NCI-H526 treated with DMSO at 0.1 percent for 48 hours (cell line): ENCODE measurements around the gene PRCP.

Experiments used
- DNase-seq: peaks from one replicate; lab custom pipeline; 2025; lab: John Stamatoyannopoulos, UW

The PRCP gene

DNA sequence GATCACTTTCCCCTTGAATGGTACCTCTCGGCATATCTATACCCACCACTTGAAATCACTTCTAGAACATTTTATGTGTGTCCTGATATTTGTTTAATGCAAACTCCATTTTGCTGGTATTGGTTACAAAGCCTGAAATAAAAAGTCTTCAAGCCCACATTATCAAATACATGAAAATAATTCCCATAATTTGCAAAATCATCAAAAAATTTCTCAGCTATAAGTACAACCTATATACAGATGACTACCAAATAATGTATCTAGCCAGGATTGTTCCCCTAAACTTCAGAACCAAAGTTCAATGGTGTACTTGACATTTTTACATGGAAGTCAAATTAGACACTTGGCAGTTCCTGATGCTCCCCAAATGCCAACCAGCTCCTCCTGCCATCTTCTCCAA is 71.8 kb downstream of the PRCP start:
- DNase-seq = no peak

DNA sequence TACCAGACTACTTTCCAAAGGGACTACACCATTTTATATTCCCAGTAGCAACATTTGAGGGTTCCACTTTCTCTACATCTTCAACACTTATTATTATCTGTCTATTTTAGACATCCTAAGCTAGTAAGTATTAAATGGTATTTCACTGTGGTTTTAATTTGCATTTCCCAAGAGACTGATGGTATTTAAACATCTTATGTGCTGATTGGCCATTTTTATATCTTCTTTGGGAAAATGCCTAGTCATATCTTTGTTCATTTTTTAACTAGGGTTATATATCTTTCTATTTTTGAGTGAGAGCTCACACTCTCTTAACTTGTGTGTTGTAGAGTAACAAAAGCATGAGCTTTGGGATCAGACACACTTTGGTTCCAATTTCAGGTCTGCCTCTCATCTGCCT is 73.7 kb downstream of the PRCP start:
- peak; percentile 55 for DNase-seq

DNA sequence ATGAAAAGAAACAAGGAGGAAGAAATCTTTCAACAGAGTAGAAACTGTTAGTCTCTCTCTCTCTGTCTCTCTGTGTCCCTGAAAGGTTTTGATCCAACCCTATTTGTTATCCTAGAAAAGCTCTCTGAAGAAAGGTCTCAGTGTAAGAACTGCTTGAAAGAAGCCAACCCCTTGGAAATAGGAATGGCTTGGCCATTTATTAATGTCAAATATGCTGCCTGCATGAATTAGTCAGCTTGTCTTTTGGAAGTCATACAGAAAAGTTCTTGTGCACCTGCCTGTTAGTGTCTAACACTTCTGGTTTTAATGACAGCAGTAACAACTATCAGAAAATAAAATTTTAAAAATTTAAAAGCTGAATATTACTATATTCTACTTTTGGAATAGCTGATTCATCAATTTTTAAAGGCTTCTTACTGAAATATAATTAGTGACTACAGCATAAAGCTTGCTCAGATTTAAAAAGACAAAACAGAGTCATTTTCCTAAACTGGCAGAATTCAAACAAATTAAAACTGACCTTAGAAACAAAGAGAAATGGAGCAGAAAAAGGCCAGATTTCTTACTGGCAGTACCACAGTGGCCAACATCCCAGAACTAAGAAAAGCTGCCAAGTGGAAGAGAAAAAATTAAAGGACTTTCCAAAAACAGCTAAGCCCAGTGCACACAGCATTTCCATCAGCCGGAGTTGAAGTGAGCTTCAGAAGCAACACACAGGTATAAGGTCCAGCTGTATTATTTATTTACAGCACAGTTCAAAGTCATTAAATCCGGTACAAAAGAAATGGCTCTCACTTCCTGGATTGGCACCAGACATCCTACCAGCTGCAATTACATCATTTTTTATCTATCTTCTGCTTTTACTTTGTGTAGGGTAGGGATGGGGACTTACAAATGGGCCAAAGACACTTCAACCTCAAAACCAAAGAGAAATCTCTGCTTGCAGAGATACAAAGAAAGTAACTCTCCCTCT is 76.3 kb downstream of the PRCP start:
- no peak for DNase-seq

DNA sequence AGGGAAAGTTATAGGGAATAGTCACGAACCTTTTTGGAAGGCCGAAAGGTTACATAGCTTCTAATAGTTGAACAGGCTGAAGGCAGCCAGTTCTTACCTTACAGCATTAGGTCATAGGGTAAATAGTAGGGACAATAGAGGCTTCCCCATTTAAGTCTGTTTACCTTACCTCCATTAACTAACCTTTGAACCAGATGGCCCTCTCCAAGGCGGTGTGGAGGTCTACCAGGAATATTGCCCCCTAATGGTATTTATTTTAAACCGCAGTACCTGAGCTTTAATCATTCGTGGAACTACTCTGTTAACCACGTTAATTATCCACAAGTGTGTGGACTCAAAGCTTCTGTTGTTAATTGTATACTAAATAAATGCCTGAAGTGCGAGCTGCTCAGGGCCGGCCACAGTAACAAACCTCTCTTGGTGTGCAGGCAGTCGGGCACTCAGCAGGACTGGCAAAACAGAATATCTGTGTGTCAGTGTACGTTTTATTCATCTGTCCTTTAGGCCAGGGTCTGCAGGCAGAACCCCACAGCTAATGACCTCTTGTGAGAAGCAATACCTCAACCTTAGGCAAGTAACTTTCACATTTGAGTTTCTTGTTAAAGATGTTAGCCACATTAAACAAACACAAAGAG is 81.7 kb downstream of the PRCP start:
- no peak for DNase-seq

DNA sequence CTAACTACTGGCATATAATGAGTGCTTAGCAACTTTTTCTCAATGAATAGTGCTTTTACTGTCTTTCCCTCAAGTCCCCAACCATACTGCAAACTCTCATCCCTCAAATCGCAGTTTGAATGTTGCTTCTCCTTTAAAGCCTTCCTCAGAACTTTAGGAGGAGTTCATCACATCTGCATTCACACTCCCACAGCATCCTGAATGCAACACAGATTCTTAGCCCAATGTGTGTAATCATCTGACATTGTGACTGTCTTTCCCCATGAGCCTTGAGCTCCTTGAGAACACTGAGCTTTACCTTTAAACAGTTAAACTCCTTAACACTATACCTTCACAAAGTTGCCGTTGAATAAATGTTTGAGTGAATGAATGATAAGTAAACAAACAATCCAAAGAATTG is 84.8 kb downstream of the PRCP start:
- no peak for DNase-seq

DNA sequence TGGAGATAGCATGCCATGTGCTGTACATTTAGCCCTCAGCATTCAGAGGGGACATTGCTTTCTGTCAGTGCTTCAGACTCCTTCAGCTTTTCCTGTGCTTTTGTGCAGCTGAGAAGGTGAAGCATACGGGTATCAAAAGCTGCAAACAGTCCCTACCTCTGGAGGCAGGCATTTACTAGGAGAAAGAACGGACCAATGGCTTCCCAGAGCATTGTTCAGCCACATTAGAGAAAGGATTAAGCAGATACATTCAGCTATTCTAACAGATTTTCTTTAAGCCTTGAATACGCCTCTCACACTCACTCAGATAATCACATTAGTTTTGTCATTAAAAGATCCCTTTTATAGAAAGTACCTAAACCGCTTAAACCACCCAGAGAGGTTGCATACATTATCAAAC is 85.9 kb downstream of the PRCP start:
- no peak for DNase-seq

DNA sequence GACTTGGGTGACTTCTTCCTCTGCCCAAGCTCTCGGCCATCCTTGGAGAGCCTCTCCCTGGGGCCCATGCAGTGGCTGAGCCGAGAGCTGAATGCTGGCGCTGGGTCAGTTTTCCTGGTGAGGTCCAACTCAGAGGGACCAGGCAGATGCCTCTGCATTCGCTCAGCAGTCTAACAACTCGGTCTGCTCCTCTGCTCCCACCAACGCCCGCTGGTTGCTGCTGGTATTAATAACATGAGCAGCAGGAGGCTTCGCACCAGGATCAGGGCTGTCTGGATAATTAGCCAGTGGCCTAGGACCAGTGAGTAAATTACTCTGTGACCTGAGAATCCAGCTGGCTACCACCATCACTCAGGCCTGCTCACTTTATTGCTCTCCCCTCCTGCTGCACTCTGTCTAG is 88.9 kb downstream of the PRCP start:
- DNase-seq = no peak

DNA sequence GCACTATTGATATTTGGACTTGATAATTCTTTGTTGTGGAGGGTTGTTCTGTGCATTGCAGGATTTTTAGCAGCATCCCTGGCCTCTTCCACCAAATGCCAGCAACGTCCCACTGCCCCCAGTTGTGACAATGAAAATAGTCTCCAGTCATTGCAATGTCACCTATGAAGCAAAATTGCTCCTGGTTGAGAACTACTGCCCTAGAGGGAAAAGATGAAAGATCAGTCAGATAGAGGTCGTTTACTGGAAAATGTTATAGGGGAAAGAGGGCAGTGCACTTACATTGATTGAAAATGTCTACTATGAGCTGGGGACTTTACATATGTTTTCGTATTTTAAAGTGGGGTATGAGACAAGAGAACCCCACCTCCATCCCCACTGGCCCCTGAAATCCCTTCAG is 89.5 kb downstream of the PRCP start:
- no peak for DNase-seq

DNA sequence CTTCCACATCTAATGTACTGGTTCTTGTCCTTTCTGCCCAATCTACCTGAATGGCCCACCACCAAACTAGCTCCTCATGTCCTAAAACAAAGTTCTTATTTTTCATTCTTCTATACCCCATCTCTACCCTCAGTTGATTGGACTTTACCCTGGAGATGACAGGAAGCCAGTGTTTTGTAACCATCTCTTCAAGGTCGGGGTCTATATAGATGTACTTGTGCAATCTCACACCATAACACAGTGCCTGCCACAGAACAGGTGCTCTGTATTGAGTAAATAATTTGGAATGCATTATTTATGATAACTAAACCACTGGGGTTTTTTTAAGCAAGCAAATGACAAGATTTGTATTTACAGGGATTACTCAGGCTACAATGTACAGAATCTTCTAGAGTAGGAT is 89.9 kb downstream of the PRCP start:
- DNase-seq = no peak

DNA sequence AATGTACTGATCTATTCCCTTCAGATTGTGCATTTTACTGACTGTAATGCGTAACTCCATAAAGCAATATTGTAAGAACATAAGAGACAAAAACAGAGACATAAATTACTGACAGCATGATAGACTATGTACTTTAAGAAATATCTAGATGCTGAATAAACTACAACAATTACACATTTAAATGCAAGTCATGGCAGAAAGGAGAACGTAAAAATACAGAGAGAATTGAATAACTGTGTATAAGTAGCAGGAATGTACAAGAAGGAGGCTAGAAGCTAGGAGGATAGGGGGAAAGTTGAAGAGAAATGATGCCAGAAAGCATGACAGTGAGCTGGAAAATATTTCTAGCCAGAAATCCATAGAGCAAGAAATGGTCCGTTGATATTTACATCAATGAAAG is 92.6 kb downstream of the PRCP start:
- DNase-seq = no peak

DNA sequence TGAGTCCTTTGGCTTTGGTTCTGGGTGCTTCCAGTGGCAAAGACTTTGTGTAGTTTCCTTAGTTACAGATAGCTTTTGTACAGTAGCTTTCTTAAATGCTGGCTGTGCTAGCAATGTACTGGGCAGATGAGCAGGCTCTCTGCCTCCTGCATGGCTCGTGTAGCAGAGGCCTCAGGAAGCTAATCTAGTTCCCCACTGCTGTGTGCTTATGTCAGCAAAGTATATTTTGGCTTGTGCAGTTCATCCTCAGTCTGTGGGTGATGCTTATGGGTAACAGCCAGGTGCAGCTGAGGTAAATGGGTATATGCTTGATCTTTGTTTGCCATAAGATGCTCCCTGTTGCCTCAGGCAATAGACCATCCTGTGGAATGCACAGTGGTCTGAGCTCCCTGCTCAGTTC is 97.5 kb downstream of the PRCP start:
- no peak for DNase-seq

DNA sequence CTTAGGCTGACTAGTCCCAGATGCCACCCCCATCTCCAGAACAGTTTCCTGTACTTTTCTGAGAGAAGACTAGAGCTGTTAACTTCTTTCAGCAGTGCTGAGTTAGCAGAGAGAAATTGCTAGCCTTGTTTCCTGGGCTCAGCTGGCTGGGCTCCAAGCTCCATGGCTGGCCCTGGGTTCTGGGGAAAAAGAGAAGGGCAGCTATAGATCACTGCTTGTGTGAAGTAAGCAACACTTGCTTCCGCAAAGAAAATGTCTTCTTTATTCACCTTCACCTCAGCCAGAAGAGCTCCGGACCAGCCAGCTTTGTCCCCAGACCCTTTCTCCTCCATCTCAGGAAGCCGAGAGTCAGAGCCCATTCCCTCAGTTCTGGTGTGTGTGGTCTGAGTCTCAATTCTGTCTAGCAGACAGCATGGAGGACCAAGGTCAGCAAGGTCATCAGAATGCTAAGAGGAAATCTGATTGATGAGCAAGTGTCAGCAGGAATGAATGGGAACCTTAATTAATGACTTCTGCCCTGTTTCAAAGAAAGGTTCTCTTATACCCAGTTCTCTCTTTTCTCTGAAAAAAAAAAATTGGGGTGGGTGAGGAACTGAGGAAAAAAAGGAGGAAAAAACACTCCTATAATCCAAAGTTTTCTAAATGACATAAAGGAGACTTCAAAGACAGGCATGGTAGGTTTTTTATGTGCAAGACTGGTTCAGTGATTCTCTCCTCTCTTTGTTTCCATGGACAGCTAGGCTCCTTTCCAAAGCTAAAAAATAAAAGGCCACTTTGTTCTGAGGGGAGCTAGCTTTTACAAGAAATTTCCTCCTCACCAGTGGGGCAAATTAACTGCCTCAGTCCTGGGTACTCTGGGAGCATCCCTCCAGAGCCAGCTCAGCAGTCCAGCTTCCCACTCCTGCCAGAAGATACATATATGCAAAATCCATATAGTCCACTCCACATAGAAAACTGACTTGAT is 103.0 kb downstream of the PRCP start:
- DNase-seq = no peak

DNA sequence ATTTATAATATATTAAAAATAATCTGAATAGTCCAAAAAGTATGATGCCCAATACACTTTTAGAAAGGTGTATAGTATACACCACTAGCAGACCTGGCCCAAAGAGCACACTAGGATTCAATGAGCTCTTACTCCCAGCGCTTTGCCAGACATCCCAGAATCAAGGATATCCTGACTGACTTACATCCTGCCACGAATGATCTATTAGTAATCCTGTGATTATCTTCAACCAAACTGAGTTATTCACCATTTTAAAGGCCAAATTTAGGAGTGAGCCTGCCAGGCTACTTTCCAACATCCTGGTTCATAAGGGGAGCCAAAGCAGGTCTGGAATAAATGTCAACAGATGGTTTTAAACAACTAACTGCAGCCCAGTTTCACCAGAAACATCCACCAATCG is 105.7 kb downstream of the PRCP start:
- no peak for DNase-seq

DNA sequence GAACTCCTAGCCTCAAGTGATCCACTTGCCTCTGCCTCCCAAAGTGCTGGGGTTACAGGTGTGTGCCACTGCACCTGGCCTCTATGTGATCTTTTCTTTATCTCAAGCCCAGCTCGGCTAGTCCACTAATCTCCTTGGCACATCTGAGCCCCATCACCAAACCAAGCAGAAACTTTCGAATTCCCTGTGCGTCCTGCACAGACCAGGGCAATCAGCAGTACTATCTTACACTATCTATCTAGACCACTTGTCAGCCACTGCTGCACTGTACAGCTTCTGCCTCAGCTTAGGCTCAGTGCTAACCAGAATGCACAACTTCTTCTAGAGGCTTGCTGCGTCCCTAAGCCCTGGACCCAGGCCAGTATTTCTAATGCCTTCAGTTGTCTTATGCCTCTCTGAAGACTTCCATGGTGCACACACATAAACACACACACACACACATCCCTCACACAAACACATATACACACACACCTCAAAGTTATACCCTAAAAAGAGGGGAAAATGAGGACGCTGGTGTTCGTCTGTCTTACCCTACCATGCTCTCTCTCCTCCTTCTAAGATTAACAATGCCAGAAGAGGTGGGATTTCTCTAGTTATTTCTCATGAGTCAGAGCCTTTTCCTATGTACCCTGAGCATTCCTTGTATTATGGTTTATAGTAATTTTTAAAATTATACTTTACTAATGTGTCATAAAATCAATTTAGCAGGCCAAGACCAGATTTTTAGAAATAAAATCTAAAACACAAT is 107.2 kb downstream of the PRCP start:
- no peak for DNase-seq

DNA sequence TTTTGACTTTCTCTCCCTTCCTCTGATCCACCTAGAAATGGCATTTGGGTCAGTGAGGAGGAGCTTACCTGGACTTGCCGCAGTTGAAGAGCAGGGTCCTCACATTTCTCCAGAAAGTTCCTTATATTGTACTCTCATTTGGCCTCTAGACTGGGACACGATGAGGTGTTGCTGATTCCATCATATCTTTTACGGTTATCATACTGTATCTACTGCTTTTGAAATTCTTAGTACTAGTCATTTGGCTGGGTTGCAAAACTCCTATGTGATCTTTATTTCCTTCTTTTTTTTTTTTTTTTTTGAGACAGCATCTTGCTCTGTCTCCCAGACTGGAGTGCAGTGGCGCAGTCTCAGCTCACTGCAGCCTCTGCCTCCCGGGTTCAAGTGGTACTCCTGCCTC is 107.9 kb downstream of the PRCP start:
- DNase-seq = no peak

DNA sequence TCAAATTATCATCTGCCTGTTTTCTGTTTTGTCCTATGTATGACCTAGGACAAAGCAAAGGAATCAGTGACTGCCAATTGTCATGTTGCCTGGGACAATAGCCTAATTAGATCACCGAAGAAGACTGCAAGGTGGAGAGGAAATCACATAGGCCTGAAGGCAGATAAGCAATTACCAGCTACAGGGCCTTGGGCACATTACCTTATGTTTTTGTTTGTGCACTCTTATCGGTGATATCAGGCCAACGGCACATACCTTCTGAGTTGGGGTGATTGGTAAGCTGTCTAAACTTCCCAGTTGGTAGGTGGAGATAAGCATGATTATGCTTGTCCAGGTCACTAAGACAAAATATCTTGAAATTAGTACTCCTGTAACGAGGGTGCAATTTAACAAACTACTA is 108.5 kb downstream of the PRCP start:
- no peak for DNase-seq

DNA sequence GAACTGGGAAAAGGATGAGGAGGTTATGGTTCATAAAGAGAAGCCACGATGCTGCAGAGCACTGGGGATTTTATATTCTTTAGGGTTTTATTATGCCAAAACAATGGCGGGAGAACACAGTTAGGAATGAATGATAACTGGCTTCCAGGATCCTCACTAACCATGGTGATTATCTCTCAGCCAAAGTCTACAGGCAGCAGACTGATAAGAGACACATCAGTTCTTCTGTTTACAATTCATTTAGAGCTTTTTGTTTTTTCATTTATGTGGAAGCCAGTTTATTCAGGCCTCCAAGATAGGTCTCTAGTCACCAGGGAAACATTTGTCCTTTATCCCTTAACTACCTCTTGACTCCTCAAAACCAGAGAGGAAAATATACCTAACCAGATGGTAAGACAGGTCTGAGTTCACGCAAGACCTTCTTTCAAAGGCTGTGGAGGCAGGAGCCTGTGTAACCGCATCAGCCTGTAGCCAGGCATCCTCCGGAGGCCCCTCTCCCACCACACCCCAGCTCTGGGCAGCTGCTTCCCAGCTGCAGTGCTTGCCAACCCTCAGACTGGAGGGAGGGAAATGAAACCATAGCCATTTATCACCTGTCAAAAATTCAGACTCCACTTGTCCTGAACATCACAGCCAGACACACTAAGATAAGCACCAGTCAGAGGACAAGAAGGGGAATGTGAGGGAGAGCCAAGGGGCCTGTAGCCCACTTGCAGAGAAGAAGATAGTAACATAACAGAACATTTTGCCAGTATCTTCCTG is 109.3 kb downstream of the PRCP start:
- DNase-seq = no peak

DNA sequence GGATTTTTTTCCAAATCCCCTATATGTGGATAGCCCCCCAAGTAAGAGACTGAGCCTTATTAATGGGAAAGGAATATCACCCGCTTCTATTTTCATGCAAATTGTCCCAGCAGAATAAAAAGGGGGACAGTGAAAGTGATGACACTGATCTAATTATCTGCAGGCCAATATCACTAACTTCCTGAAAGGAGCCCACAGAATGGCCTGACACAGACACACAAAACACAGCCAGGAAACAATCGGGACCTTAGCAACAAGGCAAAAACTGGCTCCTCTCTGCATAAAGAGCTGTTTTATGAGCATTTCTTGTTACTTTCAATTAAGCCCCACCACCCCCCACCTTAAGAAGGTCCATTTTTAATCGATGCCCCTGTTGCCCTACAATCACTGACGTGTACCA is 112.2 kb downstream of the PRCP start:
- no peak for DNase-seq

DNA sequence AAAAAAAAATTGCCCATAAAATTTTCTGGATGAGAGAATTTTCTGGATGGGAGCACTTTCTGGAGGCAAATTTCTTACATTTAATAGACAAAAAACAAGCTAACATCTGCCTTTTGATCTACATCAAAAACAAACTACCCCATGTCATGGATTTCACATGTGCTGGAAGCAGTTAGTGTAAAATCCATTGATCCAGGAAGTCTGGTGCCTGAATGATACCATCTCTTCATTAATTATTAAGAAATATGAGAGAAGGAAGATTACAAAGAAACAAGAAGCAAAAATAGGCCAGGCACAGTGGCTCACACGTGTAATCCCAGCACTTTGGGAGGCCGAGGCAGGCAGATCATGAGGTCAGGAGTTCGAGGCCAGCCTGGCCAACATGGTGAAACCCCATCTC is 113.4 kb downstream of the PRCP start:
- no peak for DNase-seq

DNA sequence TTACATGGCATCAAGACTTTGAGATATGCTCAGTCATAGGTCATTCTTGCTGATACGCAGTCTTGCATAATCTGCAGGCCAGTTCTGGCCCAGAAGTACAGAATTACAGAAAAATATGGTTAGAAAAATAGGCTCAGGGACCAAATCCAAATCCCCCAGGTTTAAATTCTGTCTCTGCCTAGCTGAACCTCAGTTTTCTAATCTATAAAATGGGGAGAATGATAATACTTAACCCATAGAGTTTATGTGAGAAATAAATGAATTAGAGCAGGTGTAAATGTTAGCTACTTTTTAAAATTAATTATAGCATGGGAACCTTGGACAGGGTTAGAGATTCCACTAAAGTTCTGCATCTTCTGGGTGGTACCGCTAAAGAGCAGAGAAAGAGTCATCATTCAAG is 114.2 kb downstream of the PRCP start:
- no peak for DNase-seq

DNA sequence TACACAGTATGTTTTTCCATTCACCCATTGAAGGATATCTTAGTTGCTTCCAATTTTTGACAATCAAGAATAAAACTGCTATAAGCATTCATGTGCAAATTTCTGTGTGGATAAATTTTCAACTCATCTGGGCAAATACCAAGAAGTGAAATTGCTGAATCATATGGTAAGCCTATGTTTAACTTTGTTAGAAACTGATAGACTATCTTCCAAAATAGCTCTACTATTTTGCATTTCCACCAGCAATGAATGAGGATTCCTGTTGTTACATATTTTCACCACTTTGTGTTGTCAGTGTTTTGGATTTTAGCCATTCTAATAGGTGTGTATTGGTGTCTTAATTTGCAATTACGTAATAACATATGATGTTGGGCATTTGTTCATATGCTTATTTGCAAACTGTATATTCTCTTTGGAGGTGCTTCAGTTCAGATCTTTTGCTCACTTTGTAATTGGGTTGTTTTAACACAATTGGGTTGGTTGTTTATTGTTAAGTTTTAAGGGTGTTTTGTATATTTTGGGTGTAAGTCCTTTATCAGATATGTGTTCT is 117.3 kb downstream of the PRCP start:
- DNase-seq = no peak
